ENCODE measurements around the gene CNBD2.

DNA sequence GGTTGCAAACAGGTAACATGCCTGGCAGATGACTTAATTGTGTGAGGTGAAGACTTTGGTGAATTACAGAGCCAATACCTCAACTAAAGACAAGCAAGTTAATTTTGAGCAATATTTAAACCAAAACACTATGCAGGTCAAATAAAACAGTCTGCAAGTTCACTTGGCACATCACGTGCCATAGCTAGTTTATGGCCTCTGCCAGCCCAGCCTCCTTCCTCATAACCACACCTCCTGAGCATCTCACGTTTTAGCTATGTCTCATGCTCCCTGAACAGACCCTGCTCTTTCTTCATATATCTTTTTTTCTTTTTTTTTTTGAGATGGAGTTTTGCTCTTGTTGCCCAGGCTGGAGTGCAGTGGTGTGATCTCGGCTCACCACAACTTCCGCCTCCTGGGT is 4.5 kb upstream of the CNBD2 start:
- TF ChIP-seq, protein P1, sequence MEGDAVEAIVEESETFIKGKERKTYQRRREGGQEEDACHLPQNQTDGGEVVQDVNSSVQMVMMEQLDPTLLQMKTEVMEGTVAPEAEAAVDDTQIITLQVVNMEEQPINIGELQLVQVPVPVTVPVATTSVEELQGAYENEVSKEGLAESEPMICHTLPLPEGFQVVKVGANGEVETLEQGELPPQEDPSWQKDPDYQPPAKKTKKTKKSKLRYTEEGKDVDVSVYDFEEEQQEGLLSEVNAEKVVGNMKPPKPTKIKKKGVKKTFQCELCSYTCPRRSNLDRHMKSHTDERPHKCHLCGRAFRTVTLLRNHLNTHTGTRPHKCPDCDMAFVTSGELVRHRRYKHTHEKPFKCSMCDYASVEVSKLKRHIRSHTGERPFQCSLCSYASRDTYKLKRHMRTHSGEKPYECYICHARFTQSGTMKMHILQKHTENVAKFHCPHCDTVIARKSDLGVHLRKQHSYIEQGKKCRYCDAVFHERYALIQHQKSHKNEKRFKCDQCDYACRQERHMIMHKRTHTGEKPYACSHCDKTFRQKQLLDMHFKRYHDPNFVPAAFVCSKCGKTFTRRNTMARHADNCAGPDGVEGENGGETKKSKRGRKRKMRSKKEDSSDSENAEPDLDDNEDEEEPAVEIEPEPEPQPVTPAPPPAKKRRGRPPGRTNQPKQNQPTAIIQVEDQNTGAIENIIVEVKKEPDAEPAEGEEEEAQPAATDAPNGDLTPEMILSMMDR (conservative IDR thresholded peaks at IDR 0.05; ENCODE audit: low read depth, low read length): no peak
- no peak for TF ChIP-seq EZH2 (IDR thresholded peaks at IDR 0.05; ENCODE audit: borderline replicate concordance, low read depth, low read length, poor library complexity, severe bottlenecking)

Data from A673 (cell line).